Measurements from ENCODE around the gene ALG1. TPM values are rescaled to one million over a fixed set of nuclear protein-coding genes. Genes with fewer than 3 reads are reported as not detected.
A peak's percentile ranks its signal among the peaks of the same experiment; 100 is the strongest.

The ALG1 gene
- total and polyA plus RNA-seq, 2 of the 13 experiments (the other 11 are each of a cell fraction or from before 2014, with no cell fraction given): 43.3 to 75.6 TPM

- no peak for TF ChIP-seq MXI1 (IDR thresholded peaks at IDR 0.05; ENCODE audit: borderline replicate concordance, low read depth, low read length)
- no peak for TF ChIP-seq SMARCC2 (IDR thresholded peaks at IDR 0.05)
- no peak for TF ChIP-seq ZNF564 (CRISPR knock-in tag; IDR thresholded peaks at IDR 0.05)
- TF ChIP-seq KDM6A (CRISPR knock-in tag; IDR thresholded peaks at IDR 0.05; ENCODE audit: low read depth): no peak
- TF ChIP-seq ZNF225 (CRISPR knock-in tag; IDR thresholded peaks at IDR 0.05): no peak
- no peak for TF ChIP-seq ZNF33A (CRISPR knock-in tag; IDR thresholded peaks at IDR 0.05; ENCODE audit: borderline replicate concordance)
- TF ChIP-seq AGO1 (IDR thresholded peaks at IDR 0.05; ENCODE audit: low read depth, low read length, poor library complexity, severe bottlenecking): peak; percentile 55
- no peak for TF ChIP-seq HNRNPK (IDR thresholded peaks at IDR 0.05; ENCODE audit: low read depth, low read length, poor library complexity, severe bottlenecking)
- TF ChIP-seq IRF9 (CRISPR knock-in tag; IDR thresholded peaks at IDR 0.05; ENCODE audit: borderline replicate concordance): peak; percentile 49; the same call in 1 of the 2 replicates
- no peak for TF ChIP-seq REXO4 (CRISPR knock-in tag; IDR thresholded peaks at IDR 0.05; ENCODE audit: borderline replicate concordance)
- TF ChIP-seq ZNF496 (CRISPR knock-in tag; IDR thresholded peaks at IDR 0.05; ENCODE audit: insufficient replicate concordance): no peak
- TF ChIP-seq KLF15 (CRISPR knock-in tag; IDR thresholded peaks at IDR 0.05; ENCODE audit: borderline replicate concordance): no peak
- TF ChIP-seq FOXM1 (CRISPR knock-in tag; IDR thresholded peaks at IDR 0.05): no peak
- no peak for TF ChIP-seq RBM22 (optimal IDR thresholded peaks at IDR 0.05; ENCODE audit: low read length)
- no peak for TF ChIP-seq UBTF (CRISPR knock-in tag; IDR thresholded peaks at IDR 0.05)
- no peak for TF ChIP-seq BORCS8-MEF2B (CRISPR knock-in tag; IDR thresholded peaks at IDR 0.05)
- TF ChIP-seq TEAD3 (CRISPR knock-in tag; optimal IDR thresholded peaks at IDR 0.05; ENCODE audit: borderline replicate concordance): peak; percentile 34
- no peak for TF ChIP-seq ZNF446 (CRISPR knock-in tag; IDR thresholded peaks at IDR 0.05)
- TF ChIP-seq ZNF768 (CRISPR knock-in tag; IDR thresholded peaks at IDR 0.05): no peak
- no peak for TF ChIP-seq ZNF720 (CRISPR knock-in tag; IDR thresholded peaks at IDR 0.05)
- no peak for TF ChIP-seq SRF (IDR thresholded peaks at IDR 0.05; ENCODE audit: low read depth, low read length)
- TF ChIP-seq CC2D1A (CRISPR knock-in tag; IDR thresholded peaks at IDR 0.05): no peak
- no peak for TF ChIP-seq ZNF367 (CRISPR knock-in tag; IDR thresholded peaks at IDR 0.05; ENCODE audit: borderline replicate concordance)
- no peak for TF ChIP-seq PRDM15 (CRISPR knock-in tag; IDR thresholded peaks at IDR 0.05)
- TF ChIP-seq ZNF660 (CRISPR knock-in tag; IDR thresholded peaks at IDR 0.05; ENCODE audit: borderline replicate concordance, low read depth): no peak
- peak; percentile 92 for TF ChIP-seq AGO2 (optimal IDR thresholded peaks at IDR 0.05; ENCODE audit: low read depth, low read length)
Measured at GRCh38 chr16:5025171-5025632, 46.4 kb upstream of the ALG1 start (continued).
